GM21737 (cell line): ENCODE measurements around the gene LRRC4C.
A peak's percentile ranks its signal among the peaks of the same experiment; 100 is the strongest.

Experiments used
- ATAC-seq: cut with Tn5 transposase; IDR thresholded peaks from one replicate; pipeline ENCODE4 v1.9.1; 2021; ENCODE audit warnings: mild to moderate bottlenecking, moderate library complexity; ENCODE audit not compliant: unreplicated experiment

The LRRC4C gene

GRCh38 chr11:41333357-41333756 is 126.1 kb downstream of the LRRC4C start:
- ATAC-seq = no peak

- no peak for ATAC-seq
These were observed 131.1 kb downstream of the LRRC4C start for GRCh38 chr11:41328324-41328723.

GRCh38 chr11:41323446-41323845 is 136.0 kb downstream of the LRRC4C start:
- no peak for ATAC-seq

- ATAC-seq = no peak
These were observed 138.8 kb downstream of the LRRC4C start for GRCh38 chr11:41320653-41321052.

- no peak for ATAC-seq
These were observed 139.2 kb downstream of the LRRC4C start for GRCh38 chr11:41320238-41320637.

GRCh38 chr11:41319434-41319833 is 140.0 kb downstream of the LRRC4C start:
- no peak for ATAC-seq

GRCh38 chr11:41316751-41317150 is 142.7 kb downstream of the LRRC4C start:
- ATAC-seq = no peak

GRCh38 chr11:41313226-41313625 is 146.2 kb downstream of the LRRC4C start:
- ATAC-seq = no peak

GRCh38 chr11:41309716-41310115 is 149.7 kb downstream of the LRRC4C start:
- ATAC-seq = peak; percentile 6

- ATAC-seq = peak; percentile 77
These were observed 150.3 kb downstream of the LRRC4C start for GRCh38 chr11:41309111-41309522.

- ATAC-seq = no peak
These were observed 151.2 kb downstream of the LRRC4C start for GRCh38 chr11:41308286-41308685.

GRCh38 chr11:41307296-41308080 is 152.0 kb downstream of the LRRC4C start:
- ATAC-seq = no peak

- ATAC-seq = no peak
These were observed 153.0 kb downstream of the LRRC4C start for GRCh38 chr11:41306431-41306830.

GRCh38 chr11:41301023-41301422 is 158.4 kb downstream of the LRRC4C start:
- ATAC-seq = no peak

GRCh38 chr11:41289408-41289807 is 170.0 kb downstream of the LRRC4C start:
- no peak for ATAC-seq

GRCh38 chr11:41286751-41287150 is 172.7 kb downstream of the LRRC4C start:
- no peak for ATAC-seq

- no peak for ATAC-seq
These were observed 175.1 kb downstream of the LRRC4C start for GRCh38 chr11:41284354-41284753.

GRCh38 chr11:41283191-41283930 is 176.1 kb downstream of the LRRC4C start:
- ATAC-seq = no peak

GRCh38 chr11:41282395-41282794 is 177.1 kb downstream of the LRRC4C start:
- ATAC-seq = no peak

GRCh38 chr11:41281131-41281742 is 178.2 kb downstream of the LRRC4C start:
- no peak for ATAC-seq

GRCh38 chr11:41274831-41275230 is 184.6 kb downstream of the LRRC4C start:
- no peak for ATAC-seq

GRCh38 chr11:41273908-41274307 is 185.5 kb downstream of the LRRC4C start:
- no peak for ATAC-seq
